MM.1S (cell line): ENCODE data around the gene DDB1.

Experiments used
- EZH2 ChIP-seq: fragments of 300-600 bp; sonication (generic); optimal IDR thresholded peaks from 2 replicates; pipeline ENCODE3; 2017; ENCODE audit warnings: low read depth, mild to moderate bottlenecking, antibody characterized with exemption, low read length, mixed read lengths
- EZH2phosphoT487 ChIP-seq: fragments of 300-600 bp; sonication (generic); IDR thresholded peaks from 2 replicates; pipeline ENCODE4 v1.6.1; 2018; ENCODE audit warnings: antibody characterized with exemption, low read length
- TF ChIP-seq, protein P1 (sequence below): fragments of 300-600 bp; sonication (generic); IDR thresholded peaks from 2 replicates; pipeline ENCODE4 v1.5.1; 2016; ENCODE audit warnings: antibody characterized with exemption, low read length, mixed read lengths

GRCh38 chr11:61354208-61354607 is 21.3 kb upstream of the DDB1 start:
- TF ChIP-seq EZH2 = no peak
- TF ChIP-seq, protein P1, sequence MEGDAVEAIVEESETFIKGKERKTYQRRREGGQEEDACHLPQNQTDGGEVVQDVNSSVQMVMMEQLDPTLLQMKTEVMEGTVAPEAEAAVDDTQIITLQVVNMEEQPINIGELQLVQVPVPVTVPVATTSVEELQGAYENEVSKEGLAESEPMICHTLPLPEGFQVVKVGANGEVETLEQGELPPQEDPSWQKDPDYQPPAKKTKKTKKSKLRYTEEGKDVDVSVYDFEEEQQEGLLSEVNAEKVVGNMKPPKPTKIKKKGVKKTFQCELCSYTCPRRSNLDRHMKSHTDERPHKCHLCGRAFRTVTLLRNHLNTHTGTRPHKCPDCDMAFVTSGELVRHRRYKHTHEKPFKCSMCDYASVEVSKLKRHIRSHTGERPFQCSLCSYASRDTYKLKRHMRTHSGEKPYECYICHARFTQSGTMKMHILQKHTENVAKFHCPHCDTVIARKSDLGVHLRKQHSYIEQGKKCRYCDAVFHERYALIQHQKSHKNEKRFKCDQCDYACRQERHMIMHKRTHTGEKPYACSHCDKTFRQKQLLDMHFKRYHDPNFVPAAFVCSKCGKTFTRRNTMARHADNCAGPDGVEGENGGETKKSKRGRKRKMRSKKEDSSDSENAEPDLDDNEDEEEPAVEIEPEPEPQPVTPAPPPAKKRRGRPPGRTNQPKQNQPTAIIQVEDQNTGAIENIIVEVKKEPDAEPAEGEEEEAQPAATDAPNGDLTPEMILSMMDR = no peak
- TF ChIP-seq EZH2phosphoT487 = no peak
